Measurements from ENCODE around the gene CSTF2T. TPM values are rescaled to one million over a fixed set of nuclear protein-coding genes. Genes with fewer than 3 reads are reported as not detected.

CSTF2T gene, protein sequence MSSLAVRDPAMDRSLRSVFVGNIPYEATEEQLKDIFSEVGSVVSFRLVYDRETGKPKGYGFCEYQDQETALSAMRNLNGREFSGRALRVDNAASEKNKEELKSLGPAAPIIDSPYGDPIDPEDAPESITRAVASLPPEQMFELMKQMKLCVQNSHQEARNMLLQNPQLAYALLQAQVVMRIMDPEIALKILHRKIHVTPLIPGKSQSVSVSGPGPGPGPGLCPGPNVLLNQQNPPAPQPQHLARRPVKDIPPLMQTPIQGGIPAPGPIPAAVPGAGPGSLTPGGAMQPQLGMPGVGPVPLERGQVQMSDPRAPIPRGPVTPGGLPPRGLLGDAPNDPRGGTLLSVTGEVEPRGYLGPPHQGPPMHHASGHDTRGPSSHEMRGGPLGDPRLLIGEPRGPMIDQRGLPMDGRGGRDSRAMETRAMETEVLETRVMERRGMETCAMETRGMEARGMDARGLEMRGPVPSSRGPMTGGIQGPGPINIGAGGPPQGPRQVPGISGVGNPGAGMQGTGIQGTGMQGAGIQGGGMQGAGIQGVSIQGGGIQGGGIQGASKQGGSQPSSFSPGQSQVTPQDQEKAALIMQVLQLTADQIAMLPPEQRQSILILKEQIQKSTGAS
- total RNA-seq (2021): 26.0 to 27.5 TPM (median 26.6 TPM) in 3 replicates
- percentile 98 among the genes with signal in this experiment for Bru-seq, nascent RNA
- long read RNA-seq, experiment 1, full-length matches to known transcripts: 104 of 105 reads
- long read RNA-seq, experiment 1, partial matches to known transcripts: 0 of 105 reads
- long read RNA-seq, experiment 1, other reads (novel, unspliced or antisense): 1 of 105 reads
- long read RNA-seq, experiment 2, full-length matches to known transcripts: 52 of 52 reads
- long read RNA-seq, experiment 2, partial matches to known transcripts: 0 of 52 reads
- long read RNA-seq, experiment 2, other reads (novel, unspliced or antisense): 0 of 52 reads
- long read RNA-seq, experiment 3, full-length matches to known transcripts: 36 of 37 reads
- long read RNA-seq, experiment 3, partial matches to known transcripts: 0 of 37 reads
- long read RNA-seq, experiment 3, other reads (novel, unspliced or antisense): 1 of 37 reads

DNA sequence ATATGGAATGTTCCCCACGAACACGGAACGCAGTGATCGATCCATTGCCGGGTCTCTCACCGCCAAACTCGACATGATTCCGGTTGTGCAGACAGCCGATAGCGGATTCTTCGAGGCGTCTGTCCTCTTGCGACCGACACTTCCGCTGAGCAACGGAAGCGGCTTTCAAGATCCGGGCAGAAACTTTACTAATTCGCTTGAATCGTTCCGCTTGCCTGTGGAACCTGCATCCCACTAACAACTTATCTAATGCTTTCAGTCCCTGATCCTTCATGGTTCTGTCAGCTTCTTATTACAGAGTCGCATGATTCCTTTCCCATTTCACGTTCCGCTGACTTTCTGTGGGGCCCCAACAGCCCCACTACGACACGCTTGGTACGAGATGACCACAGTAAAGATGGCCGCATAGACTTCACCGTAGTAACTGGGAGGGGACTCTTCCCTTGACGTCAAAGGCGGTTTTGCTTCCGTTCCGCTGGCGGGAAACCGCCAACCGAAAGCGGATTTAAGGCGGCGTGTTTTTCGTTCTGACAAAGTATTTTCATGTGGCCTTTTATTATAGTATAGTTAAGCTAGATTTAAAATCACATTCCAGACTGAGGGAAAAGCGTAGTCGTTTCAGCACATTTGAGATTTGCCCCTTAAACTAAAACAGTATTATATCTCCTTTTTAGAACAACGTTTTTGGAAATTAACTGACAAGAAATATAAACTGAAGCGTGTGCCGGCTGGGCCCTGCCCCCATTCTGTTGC, at the start of gene CSTF2T:
TSS of gene CSTF2T (minus strand) at position 121 of the 753 bp plus-strand sequence. CDS start at position 75, 46 bp downstream.
- DNase-seq (ENCODE audit: low spot score) (peak; percentile 80), ATAC-seq (peak; percentile 85)
- Mint-ChIP-seq H3K4me1 (peaks cover 31% of the 10 kb centered on the region), H3K9me3 (no peaks in the 10 kb centered on the region), H3K36me3 (peaks cover 7% of the 10 kb centered on the region), H3K27ac (peak within 1 kb of the TSS; percentile 100), H3K4me3 (peak within 1 kb of the TSS; percentile 99), H3K27me3 (ENCODE audit: low read depth) (no peaks in the 10 kb centered on the region)
- POLR2A ChIA-PET: no interaction called here
- CTCF ChIA-PET: interaction anchor here (1.0 to 1.4 kb wide), 2 partner anchors 10 to 614 kb away, joined by 3 to 4 read pairs; partner anchors contain the start of gene DKK1
- TF ChIP-seq, protein P1, sequence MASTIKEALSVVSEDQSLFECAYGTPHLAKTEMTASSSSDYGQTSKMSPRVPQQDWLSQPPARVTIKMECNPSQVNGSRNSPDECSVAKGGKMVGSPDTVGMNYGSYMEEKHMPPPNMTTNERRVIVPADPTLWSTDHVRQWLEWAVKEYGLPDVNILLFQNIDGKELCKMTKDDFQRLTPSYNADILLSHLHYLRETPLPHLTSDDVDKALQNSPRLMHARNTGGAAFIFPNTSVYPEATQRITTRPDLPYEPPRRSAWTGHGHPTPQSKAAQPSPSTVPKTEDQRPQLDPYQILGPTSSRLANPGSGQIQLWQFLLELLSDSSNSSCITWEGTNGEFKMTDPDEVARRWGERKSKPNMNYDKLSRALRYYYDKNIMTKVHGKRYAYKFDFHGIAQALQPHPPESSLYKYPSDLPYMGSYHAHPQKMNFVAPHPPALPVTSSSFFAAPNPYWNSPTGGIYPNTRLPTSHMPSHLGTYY (CRISPR knock-in tag; IDR thresholded peaks at IDR 0.05): no peak
- TF ChIP-seq, protein P2, sequence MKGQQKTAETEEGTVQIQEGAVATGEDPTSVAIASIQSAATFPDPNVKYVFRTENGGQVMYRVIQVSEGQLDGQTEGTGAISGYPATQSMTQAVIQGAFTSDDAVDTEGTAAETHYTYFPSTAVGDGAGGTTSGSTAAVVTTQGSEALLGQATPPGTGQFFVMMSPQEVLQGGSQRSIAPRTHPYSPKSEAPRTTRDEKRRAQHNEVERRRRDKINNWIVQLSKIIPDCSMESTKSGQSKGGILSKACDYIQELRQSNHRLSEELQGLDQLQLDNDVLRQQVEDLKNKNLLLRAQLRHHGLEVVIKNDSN (CRISPR knock-in tag; IDR thresholded peaks at IDR 0.05): no peak
- TF ChIP-seq, protein P3, sequence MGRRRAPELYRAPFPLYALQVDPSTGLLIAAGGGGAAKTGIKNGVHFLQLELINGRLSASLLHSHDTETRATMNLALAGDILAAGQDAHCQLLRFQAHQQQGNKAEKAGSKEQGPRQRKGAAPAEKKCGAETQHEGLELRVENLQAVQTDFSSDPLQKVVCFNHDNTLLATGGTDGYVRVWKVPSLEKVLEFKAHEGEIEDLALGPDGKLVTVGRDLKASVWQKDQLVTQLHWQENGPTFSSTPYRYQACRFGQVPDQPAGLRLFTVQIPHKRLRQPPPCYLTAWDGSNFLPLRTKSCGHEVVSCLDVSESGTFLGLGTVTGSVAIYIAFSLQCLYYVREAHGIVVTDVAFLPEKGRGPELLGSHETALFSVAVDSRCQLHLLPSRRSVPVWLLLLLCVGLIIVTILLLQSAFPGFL (CRISPR knock-in tag; IDR thresholded peaks at IDR 0.05; ENCODE audit: borderline replicate concordance): no peak
- TF ChIP-seq, protein P4, sequence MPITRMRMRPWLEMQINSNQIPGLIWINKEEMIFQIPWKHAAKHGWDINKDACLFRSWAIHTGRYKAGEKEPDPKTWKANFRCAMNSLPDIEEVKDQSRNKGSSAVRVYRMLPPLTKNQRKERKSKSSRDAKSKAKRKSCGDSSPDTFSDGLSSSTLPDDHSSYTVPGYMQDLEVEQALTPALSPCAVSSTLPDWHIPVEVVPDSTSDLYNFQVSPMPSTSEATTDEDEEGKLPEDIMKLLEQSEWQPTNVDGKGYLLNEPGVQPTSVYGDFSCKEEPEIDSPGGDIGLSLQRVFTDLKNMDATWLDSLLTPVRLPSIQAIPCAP (CRISPR knock-in tag; IDR thresholded peaks at IDR 0.05): peak; percentile 14; the same call in 1 of the 2 replicates
- TF ChIP-seq MXD4 (CRISPR knock-in tag; IDR thresholded peaks at IDR 0.05; ENCODE audit: borderline replicate concordance): no peak
- no peak for TF ChIP-seq FOXP1 (CRISPR knock-in tag; IDR thresholded peaks at IDR 0.05; ENCODE audit: borderline replicate concordance)
- TF ChIP-seq, protein P5, sequence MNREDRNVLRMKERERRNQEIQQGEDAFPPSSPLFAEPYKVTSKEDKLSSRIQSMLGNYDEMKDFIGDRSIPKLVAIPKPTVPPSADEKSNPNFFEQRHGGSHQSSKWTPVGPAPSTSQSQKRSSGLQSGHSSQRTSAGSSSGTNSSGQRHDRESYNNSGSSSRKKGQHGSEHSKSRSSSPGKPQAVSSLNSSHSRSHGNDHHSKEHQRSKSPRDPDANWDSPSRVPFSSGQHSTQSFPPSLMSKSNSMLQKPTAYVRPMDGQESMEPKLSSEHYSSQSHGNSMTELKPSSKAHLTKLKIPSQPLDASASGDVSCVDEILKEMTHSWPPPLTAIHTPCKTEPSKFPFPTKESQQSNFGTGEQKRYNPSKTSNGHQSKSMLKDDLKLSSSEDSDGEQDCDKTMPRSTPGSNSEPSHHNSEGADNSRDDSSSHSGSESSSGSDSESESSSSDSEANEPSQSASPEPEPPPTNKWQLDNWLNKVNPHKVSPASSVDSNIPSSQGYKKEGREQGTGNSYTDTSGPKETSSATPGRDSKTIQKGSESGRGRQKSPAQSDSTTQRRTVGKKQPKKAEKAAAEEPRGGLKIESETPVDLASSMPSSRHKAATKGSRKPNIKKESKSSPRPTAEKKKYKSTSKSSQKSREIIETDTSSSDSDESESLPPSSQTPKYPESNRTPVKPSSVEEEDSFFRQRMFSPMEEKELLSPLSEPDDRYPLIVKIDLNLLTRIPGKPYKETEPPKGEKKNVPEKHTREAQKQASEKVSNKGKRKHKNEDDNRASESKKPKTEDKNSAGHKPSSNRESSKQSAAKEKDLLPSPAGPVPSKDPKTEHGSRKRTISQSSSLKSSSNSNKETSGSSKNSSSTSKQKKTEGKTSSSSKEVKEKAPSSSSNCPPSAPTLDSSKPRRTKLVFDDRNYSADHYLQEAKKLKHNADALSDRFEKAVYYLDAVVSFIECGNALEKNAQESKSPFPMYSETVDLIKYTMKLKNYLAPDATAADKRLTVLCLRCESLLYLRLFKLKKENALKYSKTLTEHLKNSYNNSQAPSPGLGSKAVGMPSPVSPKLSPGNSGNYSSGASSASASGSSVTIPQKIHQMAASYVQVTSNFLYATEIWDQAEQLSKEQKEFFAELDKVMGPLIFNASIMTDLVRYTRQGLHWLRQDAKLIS (CRISPR knock-in tag; IDR thresholded peaks at IDR 0.05; ENCODE audit: borderline replicate concordance): no peak
- no peak for TF ChIP-seq FOXJ3 (CRISPR knock-in tag; IDR thresholded peaks at IDR 0.05; ENCODE audit: borderline replicate concordance)
- peak; percentile 86 for TF ChIP-seq SP1 (CRISPR knock-in tag; conservative IDR thresholded peaks at IDR 0.05)
- no peak for TF ChIP-seq ZNF416 (CRISPR knock-in tag; IDR thresholded peaks at IDR 0.05)
- no peak for TF ChIP-seq NFE2L1 (CRISPR knock-in tag; IDR thresholded peaks at IDR 0.05)
- TF ChIP-seq ETV6 (CRISPR knock-in tag; IDR thresholded peaks at IDR 0.05): 0 out of 2 replicates have a peak, but pooled peaks have one; percentile 57
- no peak for TF ChIP-seq ZNF121 (CRISPR knock-in tag; IDR thresholded peaks at IDR 0.05)
- TF ChIP-seq SMAD4 (CRISPR knock-in tag; IDR thresholded peaks at IDR 0.05): no peak
- peak; percentile 58 for TF ChIP-seq FOXK1 (CRISPR knock-in tag; IDR thresholded peaks at IDR 0.05)
- TF ChIP-seq GRHL2 (CRISPR knock-in tag; IDR thresholded peaks at IDR 0.05; ENCODE audit: insufficient replicate concordance, severe bottlenecking): no peak
- TF ChIP-seq NR2C2 (CRISPR knock-in tag; IDR thresholded peaks at IDR 0.05): no peak
- TF ChIP-seq, protein P6, sequence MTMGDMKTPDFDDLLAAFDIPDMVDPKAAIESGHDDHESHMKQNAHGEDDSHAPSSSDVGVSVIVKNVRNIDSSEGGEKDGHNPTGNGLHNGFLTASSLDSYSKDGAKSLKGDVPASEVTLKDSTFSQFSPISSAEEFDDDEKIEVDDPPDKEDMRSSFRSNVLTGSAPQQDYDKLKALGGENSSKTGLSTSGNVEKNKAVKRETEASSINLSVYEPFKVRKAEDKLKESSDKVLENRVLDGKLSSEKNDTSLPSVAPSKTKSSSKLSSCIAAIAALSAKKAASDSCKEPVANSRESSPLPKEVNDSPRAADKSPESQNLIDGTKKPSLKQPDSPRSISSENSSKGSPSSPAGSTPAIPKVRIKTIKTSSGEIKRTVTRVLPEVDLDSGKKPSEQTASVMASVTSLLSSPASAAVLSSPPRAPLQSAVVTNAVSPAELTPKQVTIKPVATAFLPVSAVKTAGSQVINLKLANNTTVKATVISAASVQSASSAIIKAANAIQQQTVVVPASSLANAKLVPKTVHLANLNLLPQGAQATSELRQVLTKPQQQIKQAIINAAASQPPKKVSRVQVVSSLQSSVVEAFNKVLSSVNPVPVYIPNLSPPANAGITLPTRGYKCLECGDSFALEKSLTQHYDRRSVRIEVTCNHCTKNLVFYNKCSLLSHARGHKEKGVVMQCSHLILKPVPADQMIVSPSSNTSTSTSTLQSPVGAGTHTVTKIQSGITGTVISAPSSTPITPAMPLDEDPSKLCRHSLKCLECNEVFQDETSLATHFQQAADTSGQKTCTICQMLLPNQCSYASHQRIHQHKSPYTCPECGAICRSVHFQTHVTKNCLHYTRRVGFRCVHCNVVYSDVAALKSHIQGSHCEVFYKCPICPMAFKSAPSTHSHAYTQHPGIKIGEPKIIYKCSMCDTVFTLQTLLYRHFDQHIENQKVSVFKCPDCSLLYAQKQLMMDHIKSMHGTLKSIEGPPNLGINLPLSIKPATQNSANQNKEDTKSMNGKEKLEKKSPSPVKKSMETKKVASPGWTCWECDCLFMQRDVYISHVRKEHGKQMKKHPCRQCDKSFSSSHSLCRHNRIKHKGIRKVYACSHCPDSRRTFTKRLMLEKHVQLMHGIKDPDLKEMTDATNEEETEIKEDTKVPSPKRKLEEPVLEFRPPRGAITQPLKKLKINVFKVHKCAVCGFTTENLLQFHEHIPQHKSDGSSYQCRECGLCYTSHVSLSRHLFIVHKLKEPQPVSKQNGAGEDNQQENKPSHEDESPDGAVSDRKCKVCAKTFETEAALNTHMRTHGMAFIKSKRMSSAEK (CRISPR knock-in tag; IDR thresholded peaks at IDR 0.05; ENCODE audit: borderline replicate concordance): no peak
- TF ChIP-seq ZBTB21 (CRISPR knock-in tag; IDR thresholded peaks at IDR 0.05; ENCODE audit: borderline replicate concordance): 0 out of 2 replicates have a peak, but pooled peaks have one; percentile 22
- TF ChIP-seq HMGA2 (CRISPR knock-in tag; IDR thresholded peaks at IDR 0.05): peak; percentile 25; the same call in 1 of the 2 replicates
- no peak for TF ChIP-seq JAZF1 (CRISPR knock-in tag; IDR thresholded peaks at IDR 0.05)

Data from WTC11 (cell line).